Retinal pigment epithelial cell (primary cell): ENCODE measurements around the gene NXF1.
"Not testable (repeated sequence)": the region's sequence is repeated elsewhere in the genome, so short reads cannot be mapped to it uniquely, and the experiment has no call there.

ENCODE experiments used
- DNase-seq: peaks from one replicate; pipeline ENCODE4 v3.0.0-alpha.2; 2010; ENCODE audit warnings: low read depth
- H3K4me3 ChIP-seq: 2 replicates; pipeline ENCODE4 v1.5.1; 2011; ENCODE audit warnings: mild to moderate bottlenecking, low read length, control low read depth, moderate library complexity
- CTCF ChIP-seq: conservative IDR thresholded peaks from 2 replicates; pipeline ENCODE4 v1.5.1; 2011; ENCODE audit warnings: low read depth, low read length, control low read depth, inconsistent platforms

NXF1 gene

GRCh38 chr11:62830904-62831519, 25.8 kb upstream of the NXF1 start:
- DNase-seq: no peak
- TF ChIP-seq CTCF: no peak
- H3K4me3 ChIP-seq: peak overlapping the region; percentile 88

- not testable (repeated sequence) for DNase-seq
Measured at GRCh38 chr11:62828130-62828529, 22.9 kb upstream of the NXF1 start.

GRCh38 chr11:62823677-62824076, 18.4 kb upstream of the NXF1 start:
- no peak for DNase-seq
- no peak for TF ChIP-seq CTCF
- no peak overlapping the region for H3K4me3 ChIP-seq

More at GRCh38 chr11:62828130-62828529, 22.9 kb upstream of the NXF1 start:
- H3K4me3 ChIP-seq: not testable (repeated sequence)

GRCh38 chr11:62817129-62817528, 11.9 kb upstream of the NXF1 start:
- DNase-seq: no peak
- no peak for TF ChIP-seq CTCF
- no peak overlapping the region for H3K4me3 ChIP-seq

- no peak for TF ChIP-seq CTCF
- no peak for DNase-seq
- no peak overlapping the region for H3K4me3 ChIP-seq
Measured at GRCh38 chr11:62816557-62816956, 11.3 kb upstream of the NXF1 start.

GRCh38 chr11:62811659-62812058, 6.4 kb upstream of the NXF1 start:
- no peak for TF ChIP-seq CTCF
- DNase-seq: no peak
- no peak overlapping the region for H3K4me3 ChIP-seq

GRCh38 chr11:62810748-62811147, 5.5 kb upstream of the NXF1 start:
- no peak for DNase-seq
- H3K4me3 ChIP-seq: no peak overlapping the region
- no peak for TF ChIP-seq CTCF

GRCh38 chr11:62806611-62807121, 1.4 kb upstream of the NXF1 start:
- no peak for TF ChIP-seq CTCF
- no peak for DNase-seq
- H3K4me3 ChIP-seq: no peak overlapping the region
